GM19351 (cell line): Measurements from ENCODE around the gene CACUL1.
"Not testable (repeated sequence)": the region's sequence is repeated elsewhere in the genome, so short reads cannot be mapped to it uniquely, and the experiment has no call there.

Source experiments
- ATAC-seq: cut with Tn5 transposase; IDR thresholded peaks from one replicate; pipeline ENCODE4 v1.9.1; 2021; ENCODE audit warnings: mild to moderate bottlenecking, moderate library complexity; ENCODE audit not compliant: unreplicated experiment

CACUL1 gene

DNA sequence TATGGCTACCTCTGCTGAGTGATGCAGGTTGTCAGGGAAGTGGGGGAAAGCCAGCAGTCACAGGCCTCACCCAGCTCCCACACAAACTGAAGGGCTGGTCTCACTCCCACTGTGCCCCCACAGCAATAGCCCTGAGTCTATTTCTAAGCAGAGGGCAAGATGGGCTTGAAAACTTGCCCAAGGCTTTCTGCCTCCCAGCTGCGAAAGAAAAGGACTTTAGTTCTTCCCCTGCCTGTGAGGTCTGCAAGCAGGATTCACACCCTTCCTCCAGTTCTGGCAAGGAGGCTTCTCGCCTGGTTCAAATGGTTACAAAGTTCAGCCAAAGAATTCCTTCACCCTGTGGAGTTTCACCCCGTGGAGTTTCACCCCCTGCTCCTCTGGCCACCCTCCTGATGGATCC is 96.0 kb downstream of the CACUL1 start:
- ATAC-seq = no peak

- ATAC-seq = not testable (repeated sequence)
Measured at GRCh38 chr10:118658168-118658567, 96.6 kb downstream of the CACUL1 start.

DNA sequence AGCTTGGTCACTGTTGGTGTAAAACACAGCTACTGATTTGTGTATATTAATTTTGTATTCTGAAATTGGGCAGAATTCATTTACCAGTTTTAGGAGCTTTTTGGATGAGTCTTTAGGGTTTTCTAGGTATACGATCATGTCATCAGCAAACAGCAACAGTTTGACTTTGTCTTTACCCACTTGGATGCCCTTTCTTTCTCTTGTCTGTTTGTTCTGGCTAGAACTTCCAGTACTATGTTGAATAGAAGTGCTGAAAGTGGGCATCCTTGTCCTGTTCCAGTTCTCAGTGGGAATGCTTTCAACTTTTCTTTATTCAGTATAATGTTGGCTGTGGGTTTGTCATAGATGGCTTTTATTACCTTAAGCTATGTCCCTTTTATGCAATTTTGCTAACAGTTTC is 109.5 kb downstream of the CACUL1 start:
- not testable (repeated sequence) for ATAC-seq

DNA sequence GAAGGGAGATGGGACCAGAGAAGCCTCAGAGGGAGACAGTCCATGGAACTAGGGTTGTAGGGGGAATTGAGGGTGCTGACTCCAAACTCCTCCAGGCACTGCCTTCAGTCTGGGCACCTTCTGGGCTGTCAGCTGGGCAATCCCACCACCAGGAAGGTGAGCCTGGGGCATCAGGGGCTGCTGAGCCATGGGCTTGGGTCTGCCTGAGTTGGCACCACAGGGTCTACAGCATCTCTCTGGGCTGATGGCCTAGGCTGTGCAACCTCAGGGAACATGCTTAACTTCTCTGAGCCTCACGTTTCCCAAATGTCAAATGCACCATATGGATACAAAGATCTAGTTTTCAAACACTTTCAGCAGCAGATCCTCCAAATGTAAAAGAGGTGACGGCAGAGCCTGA is 112.5 kb downstream of the CACUL1 start:
- ATAC-seq = no peak

- ATAC-seq = no peak
Measured at GRCh38 chr10:118638680-118639079, 116.1 kb downstream of the CACUL1 start.

- no peak for ATAC-seq
Measured at GRCh38 chr10:118635674-118636402, 118.9 kb downstream of the CACUL1 start.

- no peak for ATAC-seq
Measured at GRCh38 chr10:118633786-118634185, 121.0 kb downstream of the CACUL1 start.

DNA sequence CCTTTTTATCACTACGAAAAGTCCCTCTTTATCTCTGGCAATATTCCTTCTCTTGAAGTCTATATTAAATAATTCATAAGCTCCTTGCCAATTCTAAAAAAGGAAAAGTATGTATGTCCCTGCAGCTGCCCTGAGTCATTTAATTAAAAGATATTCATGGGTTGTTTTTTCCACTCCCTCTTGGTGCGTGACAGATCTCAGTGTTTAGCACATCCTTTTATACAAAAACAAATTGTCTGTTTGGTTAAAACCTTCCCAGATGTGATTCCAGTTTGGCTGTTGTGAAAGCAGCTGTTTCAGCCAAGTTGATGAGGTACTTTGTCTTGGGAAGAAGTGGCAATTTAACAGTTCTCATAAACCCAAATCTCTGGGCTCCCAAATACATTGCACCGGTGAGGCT is 125.6 kb downstream of the CACUL1 start:
- no peak for ATAC-seq

GRCh38 chr10:118628397-118628796 is 126.4 kb downstream of the CACUL1 start:
- ATAC-seq = no peak

DNA sequence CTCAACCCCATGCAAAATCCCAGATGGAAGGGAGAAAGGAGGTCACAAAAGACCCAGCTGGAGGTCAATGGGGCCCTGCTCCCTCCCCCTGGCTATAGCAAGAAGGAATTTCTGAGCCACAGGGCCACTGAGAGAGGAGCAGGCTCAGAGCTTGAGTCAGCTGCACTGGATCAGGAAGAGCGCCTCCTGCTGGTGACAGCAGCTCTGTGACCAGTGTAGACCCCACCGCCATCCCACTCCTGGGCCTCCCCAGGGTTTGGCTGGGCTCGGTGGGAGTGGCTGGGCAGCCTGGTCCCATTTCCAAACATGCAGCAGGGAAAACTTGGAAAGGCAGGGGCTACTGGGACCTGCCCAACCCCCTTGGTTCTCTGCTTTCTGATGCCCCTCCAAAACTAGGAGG is 127.8 kb downstream of the CACUL1 start:
- no peak for ATAC-seq
